ENCODE data around the gene KLF11.
"Not testable (repeated sequence)": the region's sequence is repeated elsewhere in the genome, so short reads cannot be mapped to it uniquely, and the experiment has no call there.

Gene KLF11

DNA sequence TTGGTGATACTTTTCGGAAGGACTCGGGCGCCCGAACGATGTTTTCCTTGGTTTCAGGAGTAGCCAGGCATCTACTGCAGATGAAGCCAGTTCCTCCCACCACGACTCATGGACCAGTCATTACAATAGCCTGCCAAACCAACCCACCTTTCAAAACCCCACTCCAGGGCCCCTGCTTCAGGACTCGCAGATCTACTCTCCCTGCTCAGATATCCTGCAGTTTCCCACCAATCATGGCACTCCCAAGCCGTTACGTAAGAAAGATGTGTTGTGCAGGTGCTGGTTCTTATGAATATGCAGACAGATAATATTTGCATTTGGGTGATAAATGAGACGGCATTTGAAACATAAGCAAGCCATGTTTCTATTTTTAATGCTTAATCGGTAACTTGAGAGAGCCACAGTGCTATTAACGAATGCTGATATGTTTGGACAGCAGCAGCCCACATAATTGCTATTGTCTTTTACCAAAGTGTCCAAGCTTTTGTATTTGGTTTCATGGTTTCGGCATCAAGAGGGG lies 40.4 kb downstream of the KLF11 start:
- no peak for DNase-seq (ENCODE audit: low read depth in 2 of 2, low spot score in 1 of 2)

DNA sequence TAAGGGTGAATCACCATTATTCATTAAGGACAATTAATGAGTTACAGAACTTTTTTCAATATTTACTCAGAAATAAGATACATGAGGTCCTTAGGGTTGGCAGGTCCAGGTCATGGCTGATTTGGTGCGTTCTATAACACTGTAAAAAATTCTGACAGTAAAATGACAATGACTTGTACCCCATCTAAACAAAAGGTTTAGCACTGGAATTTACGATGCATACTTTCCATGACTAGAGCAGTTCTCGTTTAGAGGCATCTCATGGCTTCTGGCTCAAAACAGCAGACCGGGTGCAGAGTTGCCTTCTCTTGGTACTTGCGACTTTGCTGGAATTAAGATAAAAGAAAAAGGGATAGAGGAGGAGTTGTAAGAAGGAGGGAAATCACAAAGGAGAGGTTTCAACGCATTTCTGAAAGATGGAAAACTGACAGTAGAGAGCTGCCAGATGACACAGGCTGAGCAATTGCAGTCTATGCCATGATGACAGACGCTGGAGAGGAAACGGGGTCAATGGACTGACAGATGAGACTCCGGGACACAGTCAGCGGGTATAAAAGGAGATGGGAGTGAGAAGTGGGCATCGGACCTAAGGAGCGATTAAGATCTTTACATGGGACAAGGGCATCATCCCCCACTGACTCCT lies 41.0 kb downstream of the KLF11 start:
- DNase-seq (ENCODE audit: low read depth in 2 of 2, low spot score in 1 of 2), result no peak

DNA sequence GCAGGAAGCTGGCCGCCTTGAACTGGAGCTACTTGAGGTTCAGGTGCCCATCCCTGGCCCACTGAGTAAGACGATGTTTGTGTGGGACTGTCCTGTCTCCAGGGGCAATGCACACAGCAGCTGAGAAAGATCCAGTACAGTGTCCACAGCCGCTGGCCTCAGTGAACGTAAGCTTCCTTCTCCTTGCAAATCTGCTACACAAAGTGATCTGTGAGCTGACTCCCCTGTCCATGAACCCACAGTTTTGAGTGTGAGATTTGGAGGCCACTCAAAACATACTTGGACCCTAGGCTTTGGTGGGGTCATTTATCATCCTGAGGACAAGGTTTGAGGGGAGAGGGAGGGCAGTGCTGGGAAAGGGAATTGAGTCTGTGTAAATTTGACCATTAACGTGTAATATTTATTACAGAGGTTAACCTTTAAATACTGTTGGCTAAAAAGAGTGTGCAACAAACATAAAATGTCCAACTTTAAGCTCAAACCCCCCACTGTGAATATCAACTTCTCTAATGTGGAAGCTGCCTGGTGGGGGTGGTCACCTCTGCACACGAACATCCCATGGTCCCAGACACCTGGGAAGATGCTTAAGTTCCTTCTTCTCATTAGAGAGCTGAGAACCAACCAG lies 41.8 kb downstream of the KLF11 start:
- no peak for DNase-seq (ENCODE audit: low read depth in 2 of 2, low spot score in 1 of 2)

DNA sequence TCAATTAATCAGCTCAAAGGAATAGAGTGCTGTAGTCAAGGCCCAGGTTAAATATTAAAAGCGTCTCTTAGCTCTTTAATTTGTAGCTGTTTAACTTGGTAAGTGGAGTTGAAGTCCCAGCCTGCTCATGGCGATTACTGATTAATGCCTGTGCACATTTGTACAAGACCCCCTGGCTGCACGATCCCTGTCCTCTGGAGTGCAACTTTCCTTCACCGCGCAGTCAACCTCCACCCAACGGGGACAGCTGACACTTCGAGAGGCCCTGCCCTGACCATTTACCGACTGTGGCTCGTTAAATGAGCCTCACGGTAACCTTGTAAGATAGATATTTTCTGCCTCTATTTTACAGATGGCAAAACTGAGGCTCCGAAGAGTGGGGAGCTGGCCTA lies 42.3 kb downstream of the KLF11 start:
- no peak for DNase-seq (ENCODE audit: low read depth in 2 of 2, low spot score in 1 of 2)

DNA sequence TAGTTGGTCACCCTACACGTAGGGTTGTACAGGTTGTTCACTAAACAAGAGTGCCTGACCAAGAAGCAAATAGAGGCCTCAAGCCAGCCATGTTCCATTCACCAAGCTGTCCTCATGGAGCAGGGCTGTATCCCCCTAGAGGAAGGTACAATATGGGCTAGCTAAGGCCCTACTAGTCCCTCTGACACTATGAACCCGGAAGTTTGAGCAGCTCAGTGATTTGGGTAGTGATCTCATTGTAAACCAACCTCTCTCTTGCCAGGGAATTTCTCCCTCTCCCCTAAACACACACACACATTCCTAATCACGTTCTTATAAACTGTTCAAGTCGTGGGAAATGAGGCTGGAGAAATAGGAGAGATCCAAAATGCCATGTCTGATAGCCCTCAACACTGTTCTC lies 43.6 kb downstream of the KLF11 start:
- no peak for DNase-seq (ENCODE audit: low read depth in 2 of 2, low spot score in 1 of 2)

DNA sequence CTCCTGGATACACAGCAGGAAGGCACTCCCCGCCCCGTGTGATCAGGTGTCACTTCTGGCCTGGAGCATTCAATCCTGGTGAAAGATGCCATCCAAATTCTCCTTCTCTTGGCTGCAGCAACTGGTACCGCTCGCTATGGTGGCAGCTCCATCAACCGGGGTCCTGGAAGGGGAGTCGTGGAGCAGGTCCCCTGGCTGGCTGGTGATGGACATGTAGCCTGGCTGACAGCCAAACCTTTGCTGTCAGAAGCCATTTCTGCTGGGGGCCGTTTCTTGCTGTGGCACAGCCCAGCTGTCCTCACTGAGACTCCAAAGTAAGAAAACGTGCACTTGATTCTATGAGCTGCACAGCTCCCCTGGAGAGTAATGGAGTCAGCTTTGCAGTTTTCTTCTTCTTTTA lies 44.0 kb downstream of the KLF11 start:
- DNase-seq (ENCODE audit: low read depth in 2 of 2, low spot score in 1 of 2), result no peak

DNA sequence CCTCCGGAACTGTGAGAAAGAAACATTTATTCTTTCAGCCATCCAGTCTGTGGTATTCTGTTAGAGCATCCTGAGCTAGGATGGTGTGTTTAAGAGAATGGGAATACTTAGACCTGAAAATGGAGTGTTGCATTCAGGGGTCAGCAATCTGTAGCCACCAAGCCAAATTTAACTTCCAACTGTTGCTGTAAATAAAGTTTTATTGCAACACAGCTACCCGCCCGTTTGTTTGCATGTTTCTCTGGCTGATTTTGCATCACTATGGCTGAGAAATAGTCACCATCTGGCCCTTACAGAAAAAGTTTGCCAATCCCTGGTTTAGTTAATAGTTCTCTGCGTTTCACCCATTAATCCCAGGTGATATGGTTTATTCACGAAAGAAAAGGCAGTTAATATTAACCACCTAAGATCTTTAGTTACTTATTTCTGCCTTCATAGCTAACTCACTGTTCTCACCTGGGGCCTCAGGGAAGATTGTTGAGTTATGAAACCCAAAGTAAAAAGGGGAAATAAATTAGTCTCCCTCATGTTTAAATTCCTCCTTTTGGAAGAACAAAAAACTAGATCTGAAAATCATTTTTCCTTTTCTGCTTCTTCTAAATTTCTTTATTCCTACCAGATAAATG lies 46.3 kb downstream of the KLF11 start:
- no peak for DNase-seq (ENCODE audit: low read depth in 2 of 2, low spot score in 1 of 2)

DNA sequence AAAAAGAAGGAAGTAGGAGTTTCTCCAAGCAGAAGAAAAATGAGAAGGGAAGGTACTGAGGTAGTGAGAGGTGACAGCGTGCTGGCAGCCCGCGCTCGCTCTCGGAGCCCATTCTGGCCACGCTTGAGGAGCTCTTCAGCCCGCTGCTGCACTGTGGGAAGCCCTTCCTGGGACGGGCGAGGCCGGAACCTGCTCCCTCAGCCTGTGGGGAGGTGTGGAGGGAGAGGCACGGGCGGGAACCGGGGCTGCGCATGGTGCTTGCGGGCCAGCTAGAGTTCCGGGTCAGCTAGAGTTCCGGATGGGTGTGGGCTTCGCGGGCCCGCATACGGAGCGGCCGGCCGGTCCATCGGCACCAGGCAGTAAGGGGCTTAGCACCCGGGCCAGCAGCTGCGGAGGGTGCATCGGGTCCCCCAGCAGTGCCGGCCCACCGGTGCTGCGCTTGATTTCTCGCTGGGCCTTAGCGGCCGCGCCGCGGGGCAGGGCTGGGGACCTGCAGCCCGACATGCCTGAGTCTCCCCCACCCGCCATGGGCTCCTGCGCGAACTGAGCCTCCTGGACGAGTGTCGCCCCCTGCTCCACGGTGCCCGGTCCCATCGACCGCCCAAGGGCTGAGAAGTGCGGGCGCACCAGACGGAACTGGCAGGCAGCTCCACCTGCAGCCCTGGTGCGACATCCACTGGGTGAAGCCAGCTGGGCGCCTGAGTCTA lies 48.0 kb downstream of the KLF11 start:
- no peak for DNase-seq (ENCODE audit: low read depth in 2 of 2, low spot score in 1 of 2)

DNA sequence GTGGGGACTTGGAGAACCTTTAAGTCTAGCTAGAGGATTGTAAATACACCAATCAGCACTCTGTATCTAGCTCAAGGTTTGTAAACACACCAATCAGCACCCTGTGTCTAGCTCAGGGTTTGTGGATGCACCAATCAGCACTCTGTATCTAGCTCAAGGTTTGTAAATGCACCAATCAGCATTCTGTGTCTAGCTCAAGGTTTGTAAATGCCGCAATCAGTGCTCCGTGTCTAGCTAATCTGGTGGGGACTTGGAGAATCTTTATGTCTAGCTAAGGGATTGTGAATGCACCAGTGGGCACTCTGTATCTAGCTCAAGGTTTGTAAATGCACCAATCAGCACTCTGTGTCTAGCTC lies 48.5 kb downstream of the KLF11 start:
- not testable (repeated sequence) for DNase-seq (ENCODE audit: low read depth in 2 of 2, low spot score in 1 of 2)

DNA sequence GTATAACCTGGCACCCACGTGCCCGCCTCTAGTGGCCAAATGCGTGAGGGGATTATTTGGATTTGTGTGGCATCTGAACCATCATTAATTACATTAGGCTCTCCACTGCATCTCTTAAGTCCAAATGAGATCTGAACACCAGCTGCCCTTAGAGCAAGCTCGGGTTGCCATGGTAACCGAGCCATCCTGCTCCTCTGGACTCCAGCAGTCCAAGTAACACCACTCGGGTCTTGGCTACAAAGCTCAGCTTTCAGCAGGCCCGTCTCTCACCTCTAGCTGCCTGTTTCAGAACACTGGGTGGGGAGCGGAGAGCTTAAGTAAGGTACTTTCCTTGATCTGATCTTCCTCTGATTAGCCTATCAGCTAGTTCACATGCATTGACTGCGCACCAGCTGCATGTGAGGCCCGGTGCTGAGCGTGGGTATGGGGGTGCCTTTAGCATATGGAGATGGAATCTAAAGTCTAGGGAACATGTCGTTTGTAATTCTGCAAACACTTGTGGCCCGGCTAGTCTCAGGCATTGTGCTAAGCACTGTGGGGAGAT lies 51.0 kb downstream of the KLF11 start:
- DNase-seq (ENCODE audit: low read depth in 2 of 2, low spot score in 1 of 2), result no peak

DNA sequence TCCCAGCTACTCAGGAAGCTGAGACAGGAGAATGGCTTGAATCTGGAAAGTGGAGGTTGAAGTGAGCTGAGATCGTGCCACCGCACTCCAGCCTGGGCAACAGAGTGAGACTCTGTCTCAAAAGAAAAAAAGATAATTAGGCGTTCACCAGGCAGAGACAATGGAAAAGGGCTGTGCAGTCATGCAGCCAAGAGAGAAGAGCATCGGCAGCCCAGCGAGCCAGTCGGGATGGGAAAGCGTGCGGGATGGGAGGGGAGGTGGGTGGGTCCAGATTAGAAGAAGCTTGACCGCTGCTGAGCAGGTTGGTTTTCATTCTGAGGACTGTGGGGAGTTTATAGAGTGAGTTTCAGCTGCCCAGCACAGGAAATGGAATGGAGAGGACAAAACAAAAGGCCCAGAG lies 51.8 kb downstream of the KLF11 start:
- DNase-seq (ENCODE audit: low read depth in 2 of 2, low spot score in 1 of 2), result no peak

DNA sequence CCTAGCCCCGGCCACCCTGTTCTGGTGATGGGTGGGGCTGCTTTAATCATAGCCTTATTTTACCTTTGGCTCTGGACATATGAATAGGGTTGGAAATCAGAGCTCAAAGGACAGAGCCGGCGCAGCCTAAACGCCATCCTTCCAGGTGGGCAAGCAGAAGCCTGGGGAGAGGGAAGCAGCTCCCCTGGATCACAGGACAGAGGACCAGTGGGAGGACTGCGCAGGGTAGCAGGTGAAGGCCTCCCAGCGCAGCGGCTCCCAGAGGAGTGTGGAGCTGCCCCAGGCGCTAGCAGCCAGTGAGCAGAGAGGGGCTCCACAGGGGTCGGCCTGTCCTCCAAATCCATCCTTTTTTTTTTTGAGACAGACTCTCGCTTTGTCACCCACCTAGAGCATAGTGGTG lies 53.3 kb downstream of the KLF11 start:
- no peak for DNase-seq (ENCODE audit: low read depth in 2 of 2, low spot score in 1 of 2)

DNA sequence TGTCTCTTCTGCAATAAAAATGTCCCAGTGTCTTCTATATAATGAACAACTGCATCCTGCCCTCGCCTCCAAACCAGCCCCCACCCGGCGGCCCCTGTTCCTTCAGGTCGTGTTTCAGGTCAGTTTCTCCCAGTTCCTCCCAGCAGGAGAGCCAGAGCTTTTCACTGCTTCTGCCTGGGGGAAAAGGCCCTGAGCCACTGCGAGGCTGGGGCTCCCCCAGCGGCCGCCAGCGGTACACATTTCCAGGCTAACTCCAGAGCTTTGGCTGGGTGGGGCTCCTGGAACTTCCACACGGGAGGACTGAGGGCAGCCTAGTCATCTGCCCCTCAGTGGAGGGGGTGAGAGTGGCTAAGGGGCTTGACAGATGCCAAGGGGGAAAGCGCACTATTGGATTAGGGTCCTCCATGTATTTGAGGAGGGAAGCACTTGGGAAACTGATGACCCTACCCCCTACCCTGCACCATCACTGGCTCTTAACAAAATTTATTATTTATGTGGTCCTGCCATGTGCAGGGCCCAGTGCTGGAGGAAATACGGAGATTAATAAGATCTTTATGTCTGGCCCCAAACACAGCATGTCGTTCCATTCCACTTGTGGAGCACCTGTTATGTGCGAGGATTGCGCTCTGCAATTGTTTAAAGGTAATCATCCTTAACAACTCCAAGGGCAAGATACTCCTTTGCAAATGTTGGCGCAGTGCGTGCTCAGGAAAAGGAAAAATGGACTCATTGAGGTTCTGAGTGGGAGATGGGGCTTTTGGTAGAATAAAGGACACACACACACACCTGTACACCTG lies 54.2 kb downstream of the KLF11 start:
- no peak for DNase-seq (ENCODE audit: low read depth in 2 of 2, low spot score in 1 of 2)

DNA sequence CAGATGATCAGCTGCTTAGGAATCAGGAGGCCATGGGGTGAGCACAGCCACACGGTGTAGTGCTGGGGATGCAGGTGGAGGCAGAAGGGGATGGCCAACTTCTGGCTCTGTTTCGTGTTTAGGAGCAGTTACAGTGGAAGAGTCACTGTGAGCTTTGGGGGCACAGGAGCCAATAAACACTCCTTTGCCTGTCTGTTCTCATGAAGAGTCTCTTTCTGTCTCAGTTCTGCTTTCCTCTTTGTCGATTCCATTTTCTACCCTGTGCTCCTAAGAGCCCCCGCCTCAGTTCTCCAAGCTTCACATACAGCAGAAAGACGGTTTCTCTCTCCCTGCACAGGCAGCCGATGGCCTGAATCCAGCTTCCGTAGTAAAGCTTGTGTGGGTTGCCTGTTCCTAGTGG lies 58.1 kb downstream of the KLF11 start:
- no peak for DNase-seq (ENCODE audit: low read depth in 2 of 2, low spot score in 1 of 2)

DNA sequence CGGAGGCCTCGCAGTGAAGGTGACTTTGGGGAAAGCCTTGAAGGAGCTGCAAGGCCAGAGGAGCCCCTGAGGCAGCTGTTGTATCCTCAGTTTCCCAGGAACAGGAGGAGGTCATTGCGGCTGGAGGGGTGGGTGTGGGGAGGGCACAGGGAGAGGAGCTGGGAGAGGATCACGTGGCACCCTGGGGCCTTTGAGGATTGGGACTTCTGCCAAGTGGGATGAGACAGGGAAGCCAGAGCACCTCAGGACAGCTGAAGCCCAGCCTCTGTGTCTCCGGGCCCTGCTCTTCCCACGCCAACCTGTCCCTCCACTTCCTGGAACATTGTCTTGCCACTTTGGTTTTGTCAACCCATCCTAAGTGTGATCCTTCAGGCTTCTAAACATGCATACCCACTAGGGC lies 59.8 kb downstream of the KLF11 start:
- no peak for DNase-seq (ENCODE audit: low read depth in 2 of 2, low spot score in 1 of 2)

Data from stimulated activated CD8-positive, alpha-beta memory T cell treated with anti-CD3 and anti-CD28 coated beads, Interleukin-4, amount 100 ng/mL, for 4 hours (primary cell).